ENCODE measurements around the gene SLC16A2. TPM values are rescaled to one million over a fixed set of nuclear protein-coding genes. Genes with fewer than 3 reads are reported as not detected.

The SLC16A2 gene
- total RNA-seq, 4 donors from 2014 or later = 6.4 to 12.1 (median 9.4) TPM

DNA sequence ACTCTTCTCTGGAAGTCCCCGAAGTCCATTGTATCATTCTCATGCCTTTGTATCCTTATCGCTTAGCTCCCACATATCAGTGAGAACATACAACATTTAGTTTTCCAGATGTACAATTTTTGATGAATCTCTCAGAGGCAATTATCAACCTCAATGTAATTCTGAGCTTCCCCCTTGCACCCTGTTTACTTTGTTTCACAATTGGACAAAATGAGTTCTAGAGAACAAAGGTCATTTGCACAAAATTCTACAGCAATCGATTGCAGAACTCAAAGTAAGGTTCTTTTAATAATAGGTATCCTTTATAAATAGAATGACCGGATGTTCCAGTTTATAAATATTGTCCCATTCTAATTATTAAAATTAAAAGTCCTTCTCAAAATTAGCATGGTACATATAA lies 79.3 kb downstream of the SLC16A2 start:
- no peak for ATAC-seq
- Histone ChIP-seq H3K4me3 (no peak overlapping the region), H3K27me3 (no peaks in the 10 kb centered on the region), H3K4me1 (no peaks in the 10 kb centered on the region), H3K9me3 (no peaks in the 10 kb centered on the region), H3K27ac (no peak overlapping the region), H3K36me3 (no peaks in the 10 kb centered on the region)
- TF ChIP-seq POLR2AphosphoS5 (IDR thresholded peaks at IDR 0.05) (no peak), EP300 (IDR thresholded peaks at IDR 0.05) (no peak), POLR2A (IDR thresholded peaks at IDR 0.05) (no peak)
- TF ChIP-seq, protein P1, sequence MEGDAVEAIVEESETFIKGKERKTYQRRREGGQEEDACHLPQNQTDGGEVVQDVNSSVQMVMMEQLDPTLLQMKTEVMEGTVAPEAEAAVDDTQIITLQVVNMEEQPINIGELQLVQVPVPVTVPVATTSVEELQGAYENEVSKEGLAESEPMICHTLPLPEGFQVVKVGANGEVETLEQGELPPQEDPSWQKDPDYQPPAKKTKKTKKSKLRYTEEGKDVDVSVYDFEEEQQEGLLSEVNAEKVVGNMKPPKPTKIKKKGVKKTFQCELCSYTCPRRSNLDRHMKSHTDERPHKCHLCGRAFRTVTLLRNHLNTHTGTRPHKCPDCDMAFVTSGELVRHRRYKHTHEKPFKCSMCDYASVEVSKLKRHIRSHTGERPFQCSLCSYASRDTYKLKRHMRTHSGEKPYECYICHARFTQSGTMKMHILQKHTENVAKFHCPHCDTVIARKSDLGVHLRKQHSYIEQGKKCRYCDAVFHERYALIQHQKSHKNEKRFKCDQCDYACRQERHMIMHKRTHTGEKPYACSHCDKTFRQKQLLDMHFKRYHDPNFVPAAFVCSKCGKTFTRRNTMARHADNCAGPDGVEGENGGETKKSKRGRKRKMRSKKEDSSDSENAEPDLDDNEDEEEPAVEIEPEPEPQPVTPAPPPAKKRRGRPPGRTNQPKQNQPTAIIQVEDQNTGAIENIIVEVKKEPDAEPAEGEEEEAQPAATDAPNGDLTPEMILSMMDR (IDR thresholded peaks at IDR 0.05) = no peak
- WGBS, 2 donors (ENCODE audit: low coverage in 1 of 2) = 95 to 96% methylated on average over 4 of the region's 4 CpGs

DNA sequence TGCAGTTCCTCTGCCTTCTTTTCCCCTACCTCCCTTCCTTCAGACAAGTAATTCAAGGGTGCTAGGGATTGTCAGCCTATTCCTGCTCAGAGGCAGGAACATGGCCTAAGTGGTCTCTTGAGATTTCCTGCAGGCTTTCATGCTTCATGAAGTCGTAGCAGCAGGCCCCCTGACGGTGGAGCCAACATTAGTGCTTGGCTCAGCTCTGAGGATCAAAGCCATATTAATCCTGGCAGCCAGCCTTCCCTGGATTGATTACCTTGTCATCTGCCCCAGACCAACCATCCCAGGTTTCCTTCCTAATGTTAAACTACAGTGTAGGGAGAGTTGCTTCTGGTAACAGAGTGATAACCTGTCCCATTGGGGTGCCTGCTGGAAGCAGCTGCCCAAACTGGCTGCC lies 84.1 kb downstream of the SLC16A2 start:
- H3K27ac ChIP-seq = no peak overlapping the region
- no peak overlapping the region for H3K4me3 ChIP-seq
- TF ChIP-seq, protein P1 (IDR thresholded peaks at IDR 0.05) = no peak
- TF ChIP-seq POLR2A (IDR thresholded peaks at IDR 0.05) = no peak
- no peak for TF ChIP-seq EP300 (IDR thresholded peaks at IDR 0.05)
- no peak for TF ChIP-seq POLR2AphosphoS5 (IDR thresholded peaks at IDR 0.05)
- no peaks in the 10 kb centered on the region for H3K36me3 ChIP-seq
- ATAC-seq = no peak
- no peaks in the 10 kb centered on the region for H3K4me1 ChIP-seq
- no peaks in the 10 kb centered on the region for H3K9me3 ChIP-seq
- 17% methylated on average over 1 of the region's 2 CpGs; no CpG with 5 or more reads in 1 of the 2 donors for WGBS, 2 donors (ENCODE audit: low coverage in 1 of 2)
- H3K27me3 ChIP-seq = no peaks in the 10 kb centered on the region

DNA sequence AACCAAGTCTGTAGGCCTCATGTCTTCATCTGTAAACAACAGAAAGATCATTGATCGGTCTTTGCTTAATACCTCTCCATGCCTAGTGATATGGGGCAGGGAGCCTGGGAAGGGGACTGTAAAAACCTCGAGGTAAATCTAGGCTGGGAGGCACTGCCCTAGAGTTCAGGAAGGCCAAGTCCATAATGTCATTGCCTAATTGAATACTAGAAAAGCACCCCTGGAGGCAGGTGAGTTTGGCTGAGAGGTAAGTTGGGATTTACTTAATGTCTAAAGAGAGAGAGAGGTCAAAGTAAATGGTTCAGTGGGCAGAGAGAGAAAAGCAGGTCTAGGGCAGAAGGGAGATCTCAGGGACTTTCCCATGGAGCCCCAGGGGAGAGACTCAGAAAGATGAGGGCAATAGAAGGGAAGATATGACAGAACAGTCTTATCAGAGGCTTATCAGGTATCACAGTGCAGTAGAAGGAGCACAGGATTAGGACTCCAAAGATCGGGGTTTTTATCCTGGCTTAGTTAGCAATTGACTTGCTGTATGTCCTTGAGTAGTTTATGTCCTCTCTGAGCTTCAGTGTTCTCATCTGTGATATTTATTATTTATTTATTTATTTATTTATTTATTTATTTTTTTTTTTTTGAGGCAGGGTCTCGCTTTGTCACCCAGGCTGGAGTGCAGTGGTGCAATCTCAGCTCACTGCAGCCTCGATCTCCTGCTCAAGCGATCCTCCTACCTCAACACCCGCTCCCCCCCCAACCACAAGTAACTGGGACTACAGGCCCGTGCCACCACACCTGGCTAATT lies 85.2 kb downstream of the SLC16A2 start:
- TF ChIP-seq POLR2AphosphoS5 (IDR thresholded peaks at IDR 0.05) (no peak), EP300 (IDR thresholded peaks at IDR 0.05) (no peak), POLR2A (IDR thresholded peaks at IDR 0.05) (no peak)
- TF ChIP-seq, protein P1 (IDR thresholded peaks at IDR 0.05) = no peak
- 83 to 100% methylated on average over 1 to 3 of the region's 8 CpGs for WGBS, 2 donors (ENCODE audit: low coverage in 1 of 2)

DNA sequence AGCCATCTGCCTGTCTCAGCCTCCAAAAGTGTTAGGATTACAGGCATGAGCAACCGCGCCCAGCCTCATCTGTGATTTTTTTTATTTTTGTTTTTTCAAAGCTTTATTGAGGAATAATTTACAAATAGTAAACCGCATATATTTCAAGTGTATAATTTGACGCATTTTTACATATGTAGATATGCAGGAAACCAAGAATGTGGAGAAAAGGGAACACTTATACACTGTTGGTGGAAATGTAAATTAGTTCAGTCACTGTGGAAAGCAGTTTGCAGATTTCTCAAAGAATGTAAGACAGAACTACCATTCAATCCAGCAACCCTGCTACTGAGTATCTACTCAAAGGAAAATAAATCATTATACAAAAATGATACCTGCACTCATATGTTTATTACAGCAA lies 85.9 kb downstream of the SLC16A2 start:
- no peaks in the 10 kb centered on the region for H3K27me3 ChIP-seq
- no peak for ATAC-seq
- no peak for TF ChIP-seq POLR2AphosphoS5 (IDR thresholded peaks at IDR 0.05)
- H3K4me1 ChIP-seq = no peaks in the 10 kb centered on the region
- H3K9me3 ChIP-seq = no peaks in the 10 kb centered on the region
- H3K36me3 ChIP-seq = no peaks in the 10 kb centered on the region
- 60 to 95% methylated on average over 1 to 3 of the region's 4 CpGs for WGBS, 2 donors (ENCODE audit: low coverage in 1 of 2)
- H3K4me3 ChIP-seq = no peak overlapping the region
- H3K27ac ChIP-seq = no peak overlapping the region

More for the DNA sequence above, 85.2 kb downstream of the SLC16A2 start:
- ATAC-seq = no peak
- no peak overlapping the region for H3K4me3 ChIP-seq
- no peaks in the 10 kb centered on the region for H3K27me3 ChIP-seq
- no peaks in the 10 kb centered on the region for H3K9me3 ChIP-seq
- H3K4me1 ChIP-seq = no peaks in the 10 kb centered on the region
- no peaks in the 10 kb centered on the region for H3K36me3 ChIP-seq
- H3K27ac ChIP-seq = no peak overlapping the region

DNA sequence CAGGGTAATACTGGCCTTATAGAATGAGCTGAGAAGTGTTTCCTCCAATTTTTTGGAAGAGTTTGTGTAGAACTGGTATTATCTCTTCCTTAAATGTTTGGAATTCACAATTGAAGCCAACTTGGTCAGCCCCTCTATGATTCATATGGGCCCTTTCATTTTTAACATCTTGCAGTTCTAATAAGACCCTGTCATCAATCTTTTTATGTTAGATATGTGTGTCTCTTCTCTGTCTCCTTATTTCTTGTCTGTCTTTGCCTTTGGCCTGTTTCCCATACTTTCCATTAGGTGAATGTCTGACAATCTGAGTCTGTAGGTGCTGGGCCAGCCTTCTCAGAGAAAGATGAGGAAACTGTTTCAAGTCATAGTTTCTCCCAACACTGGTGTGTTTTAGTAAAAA lies 88.7 kb downstream of the SLC16A2 start:
- H3K27me3 ChIP-seq = no peaks in the 10 kb centered on the region
- H3K36me3 ChIP-seq = no peaks in the 10 kb centered on the region
- H3K4me1 ChIP-seq = peaks cover 0 to 10% (median 0%) of the 10 kb centered on the region in 3 donors
- no peak overlapping the region for H3K4me3 ChIP-seq
- H3K9me3 ChIP-seq = no peaks in the 10 kb centered on the region
- no peak overlapping the region for H3K27ac ChIP-seq
- no peak for TF ChIP-seq POLR2AphosphoS5 (IDR thresholded peaks at IDR 0.05)
- TF ChIP-seq EP300 (IDR thresholded peaks at IDR 0.05) = no peak
- TF ChIP-seq, protein P1 (IDR thresholded peaks at IDR 0.05) = no peak
- no peak for TF ChIP-seq POLR2A (IDR thresholded peaks at IDR 0.05)
- no peak for ATAC-seq

Measured in gastroesophageal sphincter (tissue), 4 donors.